NCI-H2029 (cell line): ENCODE data around the gene ARHGDIB.

Experiments
- DNase-seq: peaks from one replicate; lab custom pipeline; 2025; lab: John Stamatoyannopoulos, UW

The ARHGDIB gene

DNA sequence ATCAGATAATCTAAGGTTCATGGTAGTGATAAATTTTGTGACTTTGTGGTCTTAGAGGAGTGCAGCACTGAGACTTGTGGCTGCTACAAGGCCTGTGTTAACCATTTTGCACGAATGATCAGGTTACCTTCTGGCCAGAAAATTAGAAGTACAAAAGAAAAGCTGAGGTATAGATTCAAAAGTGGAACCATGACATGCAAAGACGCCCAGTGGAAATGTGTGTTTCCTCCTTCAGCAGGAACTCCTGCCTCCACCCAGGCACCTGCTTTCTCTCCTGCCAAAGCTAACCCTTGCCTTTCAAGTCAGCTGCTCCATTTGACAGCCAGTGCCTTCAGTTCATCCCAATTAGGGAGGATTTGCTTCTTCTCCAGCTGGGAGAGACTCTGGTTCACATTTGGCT is 21.6 kb upstream of the ARHGDIB start:
- DNase-seq = no peak

DNA sequence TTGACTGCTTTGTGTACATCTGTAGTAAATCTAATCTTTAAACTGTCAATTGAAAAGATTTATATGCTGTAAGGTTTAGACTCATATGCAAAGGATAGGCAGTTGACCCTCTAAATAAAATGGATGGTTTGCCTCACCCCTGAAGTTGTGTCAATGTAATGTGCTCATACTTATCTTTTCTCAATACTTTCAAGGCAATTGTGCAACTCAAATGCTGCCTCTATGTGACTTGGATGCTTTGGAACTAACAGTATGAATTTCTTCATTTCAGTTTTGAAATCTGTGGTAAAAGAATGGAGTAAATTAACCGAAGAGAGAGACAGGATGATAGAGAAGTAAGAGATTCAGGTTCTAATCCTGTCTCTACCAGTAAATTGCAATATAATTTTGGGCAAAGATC is 21.2 kb upstream of the ARHGDIB start:
- no peak for DNase-seq

DNA sequence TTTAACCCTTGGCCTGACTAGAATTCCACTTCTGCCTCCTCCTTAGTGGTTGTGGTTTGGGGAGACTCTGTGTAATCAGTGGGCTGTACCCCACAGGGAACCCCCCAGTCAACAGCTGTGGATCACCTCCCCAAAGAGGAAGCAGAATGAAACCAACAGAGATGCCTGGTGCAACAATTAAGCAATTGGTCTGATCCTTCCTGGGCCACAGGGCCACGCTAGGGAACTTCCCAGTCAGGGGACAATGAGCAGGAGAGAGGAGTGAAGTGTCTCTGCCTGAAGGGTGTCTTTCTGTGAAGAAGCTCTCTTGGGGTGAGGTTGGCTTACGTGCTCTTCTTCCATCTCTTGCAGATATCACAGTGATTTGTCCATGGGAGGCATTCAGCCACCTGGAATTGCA is 19.6 kb upstream of the ARHGDIB start:
- DNase-seq = no peak

DNA sequence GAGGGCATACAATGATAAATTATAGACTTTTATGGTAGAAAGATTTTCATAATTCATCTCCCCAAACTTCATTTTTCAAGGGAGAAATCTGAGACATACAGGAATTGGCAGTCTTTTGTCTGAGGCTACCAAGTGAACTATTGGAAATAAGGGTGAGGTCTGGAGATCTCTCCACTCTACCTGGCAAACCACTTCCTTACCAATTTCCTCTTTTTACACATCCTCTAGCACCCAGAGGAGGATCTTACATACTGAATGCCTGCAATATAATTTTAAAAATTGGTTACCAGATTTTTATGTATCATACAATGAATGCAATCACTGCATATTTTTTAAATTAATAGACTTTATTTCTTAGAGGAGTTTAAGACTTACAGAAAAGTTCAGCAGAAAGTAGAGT is 18.1 kb upstream of the ARHGDIB start:
- DNase-seq = no peak

DNA sequence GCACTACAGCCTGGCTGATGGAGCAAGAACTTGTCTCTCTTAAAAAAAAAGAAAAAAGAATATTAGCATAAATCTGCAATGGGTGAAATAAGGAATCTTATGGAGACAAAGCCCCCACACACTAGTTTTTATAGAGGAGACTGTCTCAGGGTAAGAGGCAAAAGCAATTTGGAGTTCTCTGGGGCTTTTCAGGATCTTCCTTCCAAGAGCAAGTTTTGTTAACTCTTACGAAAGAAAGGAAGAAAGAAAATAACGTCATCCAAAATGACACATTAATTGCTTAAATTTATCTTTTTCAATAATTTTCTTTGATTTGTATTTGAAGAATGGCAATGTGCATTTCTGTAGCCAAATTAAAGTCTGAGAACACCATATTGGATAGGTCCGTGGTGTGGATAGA is 15.3 kb upstream of the ARHGDIB start:
- no peak for DNase-seq

DNA sequence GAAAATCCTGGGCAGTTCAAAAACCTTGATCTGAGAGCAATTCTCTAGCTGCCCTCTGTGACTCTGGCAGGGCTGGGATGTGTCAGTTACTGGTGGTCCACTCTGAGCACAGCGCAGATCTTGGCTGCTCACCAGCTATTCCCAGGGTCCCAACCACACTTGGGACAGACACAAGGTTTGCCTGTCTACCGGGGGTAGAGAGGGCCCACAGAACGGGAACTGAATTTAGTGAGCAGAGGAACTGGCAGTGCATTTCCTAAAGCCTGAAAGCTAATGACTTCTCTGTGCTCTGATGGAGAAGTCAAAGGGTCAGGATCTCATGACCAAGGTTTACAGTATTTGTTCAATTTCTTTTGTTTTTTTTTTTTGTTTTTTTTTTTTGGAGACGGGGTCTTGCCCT is 14.1 kb upstream of the ARHGDIB start:
- no peak for DNase-seq

DNA sequence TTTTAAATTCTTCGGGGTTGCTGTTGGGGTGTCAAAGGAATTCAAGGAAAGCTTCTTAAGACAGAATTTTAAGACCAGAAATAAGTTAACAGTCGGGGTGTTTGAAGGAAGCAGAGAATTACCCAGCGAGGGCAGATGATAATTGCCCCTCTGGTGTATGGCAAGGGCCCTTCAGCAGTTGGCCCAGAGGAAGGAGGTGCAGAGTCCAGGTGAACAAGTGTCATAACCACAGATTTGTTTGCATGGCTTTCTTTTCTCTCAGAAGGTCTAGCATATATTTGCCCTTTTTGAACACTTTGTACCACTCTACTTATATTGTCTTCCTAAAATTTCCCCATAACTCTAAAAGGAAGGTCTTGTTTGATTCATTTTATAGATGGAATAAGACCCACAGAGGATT is 13.2 kb upstream of the ARHGDIB start:
- no peak for DNase-seq

DNA sequence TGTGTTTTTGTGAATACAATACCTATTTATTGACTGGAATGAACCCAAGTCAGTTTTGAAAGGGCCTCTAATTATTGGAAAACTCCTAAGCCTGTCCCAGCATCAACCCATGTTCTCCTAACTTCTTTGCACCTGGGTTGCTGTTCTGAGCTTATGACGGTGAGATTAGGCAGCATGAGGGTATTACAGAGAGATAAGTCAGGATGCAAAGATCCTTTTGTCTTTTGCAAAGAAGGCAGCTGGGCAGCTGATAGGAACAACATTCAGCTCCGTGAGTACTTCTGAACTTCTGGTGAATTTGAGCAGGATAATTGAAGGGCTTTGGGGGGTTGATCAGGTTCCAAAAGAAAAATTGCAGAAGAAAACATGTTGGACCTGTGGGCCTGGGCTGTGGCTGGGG is 11.4 kb upstream of the ARHGDIB start, which contains the start of gene PDE6H:
Gene PDE6H, plus strand, starts transcription at position 227 of the 400 bp plus-strand sequence. CDS start 4,971 bp downstream, outside the sequence.
- DNase-seq = no peak

DNA sequence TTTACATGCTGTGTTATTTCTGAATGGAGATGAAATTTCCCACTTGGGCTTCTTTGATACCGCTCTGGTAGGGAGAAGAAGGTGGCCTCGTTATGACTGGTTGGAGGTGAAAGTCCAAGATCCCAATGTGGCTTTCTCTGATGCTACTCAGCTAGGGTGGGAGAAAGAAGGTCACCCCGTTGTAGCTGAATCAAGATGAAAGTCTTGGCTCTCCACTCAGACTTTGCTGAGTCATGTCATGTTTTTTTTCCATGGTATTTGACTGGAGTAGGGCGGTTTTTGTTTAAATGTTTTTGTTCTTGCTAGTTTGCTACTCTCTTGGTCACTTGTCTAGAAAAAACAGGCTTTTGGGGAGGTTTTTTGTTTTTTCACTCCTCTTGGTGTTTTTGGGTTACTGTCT is 9.1 kb upstream of the ARHGDIB start:
- no peak for DNase-seq

DNA sequence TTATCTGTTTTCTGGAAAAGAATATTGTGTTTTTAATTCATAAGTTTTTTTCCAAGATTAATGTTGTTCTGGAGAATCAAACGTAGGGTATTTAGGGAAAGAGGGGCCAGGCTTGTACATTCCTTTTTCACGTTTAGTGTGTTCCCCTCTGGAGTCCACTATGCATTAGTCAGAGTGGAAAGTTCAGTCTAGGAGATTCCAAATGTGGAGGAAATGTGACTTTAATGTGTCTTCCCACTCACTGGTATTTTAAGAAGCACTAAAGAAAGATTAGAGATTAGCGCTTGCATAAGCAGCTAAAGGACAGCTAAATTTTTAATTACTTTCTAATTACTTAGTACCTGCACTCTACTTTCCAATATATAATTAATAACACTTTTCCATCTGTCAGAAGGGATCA is 7.1 kb upstream of the ARHGDIB start:
- no peak for DNase-seq

DNA sequence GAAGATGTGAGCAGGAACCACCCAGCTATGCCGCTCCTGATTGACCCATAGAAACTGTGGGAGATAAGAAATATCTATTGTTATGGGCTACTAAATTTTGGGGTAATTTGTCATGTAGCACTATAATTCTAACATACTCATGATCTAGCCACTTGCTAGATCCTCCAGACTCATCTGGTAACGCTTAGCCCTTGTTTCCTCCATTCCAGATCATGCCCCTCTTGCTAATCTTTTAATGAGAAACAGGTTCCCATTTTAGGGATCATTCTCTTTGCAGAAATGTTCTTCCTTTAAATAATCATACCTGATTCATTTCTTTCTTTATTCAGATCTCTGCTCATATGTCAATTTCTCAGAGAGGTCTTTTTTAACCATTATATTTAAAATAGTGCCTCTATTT is 3.8 kb upstream of the ARHGDIB start:
- no peak for DNase-seq

DNA sequence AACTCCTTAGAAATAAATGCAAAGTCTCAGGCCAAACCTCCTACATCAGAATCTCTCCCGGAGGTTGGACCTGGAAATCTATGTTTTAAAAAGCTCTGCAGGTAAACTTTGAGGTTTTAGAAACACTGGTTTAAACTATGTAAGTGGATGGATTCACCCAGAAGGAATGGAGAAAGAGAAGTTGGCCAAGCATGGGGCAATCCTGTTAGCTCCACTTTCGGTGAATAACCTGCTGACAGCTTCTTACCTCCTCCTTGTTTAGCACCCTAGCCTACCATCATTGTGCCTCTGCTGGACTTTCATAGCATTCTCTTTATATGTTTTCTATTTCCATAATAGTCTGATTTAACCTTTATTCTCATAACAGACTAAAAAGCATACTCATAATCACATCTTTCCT is 3.0 kb upstream of the ARHGDIB start:
- DNase-seq = no peak

DNA sequence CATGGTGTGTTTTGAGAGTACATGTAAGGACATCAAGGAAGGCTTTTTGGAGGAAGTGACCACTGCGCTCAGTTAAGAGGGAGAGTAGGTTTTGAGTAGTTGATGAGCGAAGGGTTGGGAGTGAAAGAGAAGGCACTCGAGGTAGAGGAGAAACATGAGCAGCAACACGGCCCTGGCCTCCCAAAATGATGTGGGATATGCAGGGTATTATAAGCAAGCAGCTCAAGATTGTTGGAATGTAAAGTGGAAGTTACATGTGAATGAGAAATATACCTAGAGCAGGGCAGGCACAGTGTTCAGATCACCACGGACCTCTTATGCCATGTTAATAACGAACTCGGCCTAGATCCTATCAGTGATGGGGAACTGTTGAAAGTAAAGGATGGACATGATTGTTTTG is 2.1 kb upstream of the ARHGDIB start:
- no peak for DNase-seq

DNA sequence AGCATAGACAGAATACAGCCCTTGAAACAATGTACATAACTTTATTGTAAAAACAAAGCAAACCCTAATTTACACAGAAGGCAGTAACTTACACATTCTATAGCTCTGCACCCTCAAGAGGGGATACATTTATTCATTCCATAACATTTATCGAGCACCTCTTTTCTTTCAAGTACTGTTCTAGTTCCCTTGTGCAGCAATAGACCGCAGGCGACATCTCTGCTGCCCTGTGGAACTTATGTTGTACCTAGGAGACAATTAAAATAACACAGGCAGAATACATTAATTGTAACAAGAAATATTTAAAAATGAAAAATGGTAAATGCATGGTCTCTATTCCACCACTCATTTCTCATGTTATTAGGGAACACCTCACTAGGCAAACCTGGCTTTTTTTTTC is 1.4 kb upstream of the ARHGDIB start:
- DNase-seq = no peak

DNA sequence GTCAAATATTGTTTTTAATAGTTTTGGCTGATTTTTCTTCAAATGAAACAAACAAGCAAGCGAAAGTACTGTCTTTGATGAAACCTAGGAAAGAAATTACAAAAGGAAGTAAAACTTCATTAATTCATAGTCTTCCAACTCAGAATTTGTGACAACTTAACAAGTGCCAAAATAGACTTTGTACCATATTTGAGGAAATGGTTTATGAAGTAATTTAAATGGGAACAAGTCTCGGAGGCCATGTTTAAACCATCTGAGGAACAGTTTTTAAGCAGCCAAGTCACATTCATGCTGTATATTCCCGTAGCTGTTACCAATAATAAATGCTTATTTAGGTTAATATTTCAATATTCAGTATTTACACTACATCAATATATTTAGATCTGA is 745 bp upstream of the ARHGDIB start:
- DNase-seq = no peak

DNA sequence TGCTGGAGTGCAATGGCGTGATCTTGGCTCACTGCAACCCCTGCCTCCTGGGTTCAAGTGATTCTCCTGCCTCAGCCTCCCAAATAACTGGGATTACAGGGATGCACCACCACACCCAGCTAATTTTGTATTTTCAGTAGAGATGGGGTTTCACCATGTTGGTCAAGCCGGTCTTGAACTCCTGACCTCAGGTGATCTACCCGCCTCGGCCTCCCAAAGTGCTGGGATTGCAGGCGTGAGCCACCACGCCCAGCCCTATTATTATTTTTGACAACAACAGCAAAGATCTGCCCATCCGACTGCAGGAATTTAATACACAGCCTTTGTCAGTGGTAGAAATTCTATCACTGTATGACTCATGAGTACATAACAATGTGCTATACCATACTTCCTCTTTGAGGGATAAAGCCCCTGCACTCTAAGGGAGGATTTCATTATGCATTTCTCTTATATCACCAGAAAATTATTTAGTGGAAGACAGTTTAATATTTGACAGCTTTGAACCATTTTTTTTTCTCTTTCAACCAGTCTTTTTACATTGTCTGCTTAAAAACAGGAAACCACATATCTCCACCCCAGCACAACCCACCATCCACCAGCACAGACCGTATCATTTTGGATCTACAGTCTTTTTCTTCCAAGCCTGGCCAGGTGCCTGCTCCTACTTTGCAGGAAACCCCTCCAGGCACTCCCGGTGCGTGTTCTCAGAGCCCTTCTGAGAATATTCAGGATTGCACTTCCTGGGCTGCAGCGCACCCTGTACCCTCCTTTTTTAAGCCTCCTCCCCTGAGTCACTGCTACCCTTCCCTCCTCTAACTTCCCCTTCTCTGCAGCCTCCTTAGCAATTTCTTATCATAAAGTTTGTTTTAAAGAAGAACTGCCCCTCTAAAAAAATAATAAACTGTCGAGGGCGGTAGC is 594 bp downstream of the ARHGDIB start:
- no peak for DNase-seq

DNA sequence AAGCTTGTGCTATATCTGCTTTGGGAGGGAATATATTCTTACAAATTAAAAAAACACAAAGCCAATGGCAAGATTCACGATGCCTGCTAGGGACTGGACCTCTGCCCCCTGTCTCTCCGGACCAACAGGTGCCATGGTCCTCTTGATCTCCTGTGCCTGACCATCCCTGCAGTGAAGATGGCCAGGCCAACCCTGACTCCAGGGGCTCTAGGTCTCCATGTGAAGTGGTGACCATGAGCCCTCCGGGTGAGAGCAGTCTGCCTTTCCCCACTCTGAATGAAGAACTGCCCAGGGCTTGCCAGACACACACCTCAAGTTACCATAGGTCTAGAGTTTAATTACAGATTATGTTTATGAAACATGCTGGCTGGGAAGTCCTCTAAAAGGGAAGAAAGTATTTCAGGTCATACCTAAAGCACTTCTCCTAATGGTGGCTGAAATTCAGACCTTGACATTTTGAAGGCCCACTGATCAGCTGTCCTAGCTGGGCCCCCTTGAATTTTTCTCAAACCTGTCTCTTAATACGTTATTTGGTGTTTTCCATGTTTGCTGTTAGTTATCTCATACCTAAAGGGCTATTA is 1.4 kb downstream of the ARHGDIB start:
- DNase-seq = no peak

DNA sequence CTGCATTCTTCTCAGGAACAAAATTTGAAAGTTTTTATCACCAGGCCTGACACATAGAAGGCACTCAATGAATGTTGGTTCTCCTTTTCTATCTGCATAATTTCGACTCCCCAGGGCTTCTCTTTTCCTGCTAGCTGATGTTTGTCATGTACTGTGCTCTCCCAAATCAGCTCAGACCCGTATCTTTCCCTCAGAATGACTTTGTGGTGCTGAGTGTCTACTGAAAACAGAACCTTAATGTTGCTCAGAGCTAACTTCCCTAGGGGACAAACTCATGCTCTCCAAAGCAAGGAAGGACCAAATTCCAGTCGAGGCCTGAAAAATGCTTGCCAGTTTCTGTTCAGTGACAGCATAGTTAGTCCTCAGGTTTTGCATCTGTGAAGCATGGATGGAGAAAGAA is 1.9 kb downstream of the ARHGDIB start:
- DNase-seq = no peak

DNA sequence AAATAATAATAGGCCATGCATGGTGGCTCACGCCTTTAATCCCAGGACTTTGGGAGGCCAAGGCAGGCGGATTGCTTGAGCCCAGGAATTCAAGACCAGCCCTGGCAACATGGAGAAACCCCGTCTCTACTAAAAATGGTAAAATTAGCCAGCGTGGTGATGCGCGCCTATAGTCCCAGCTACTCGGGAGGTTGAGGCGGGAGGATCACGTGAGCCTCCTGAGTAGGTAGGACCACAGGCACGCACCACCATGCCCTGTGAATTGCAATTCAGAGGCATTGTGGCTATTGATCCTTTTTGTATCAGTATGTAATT is 2.3 kb downstream of the ARHGDIB start:
- DNase-seq = no peak

DNA sequence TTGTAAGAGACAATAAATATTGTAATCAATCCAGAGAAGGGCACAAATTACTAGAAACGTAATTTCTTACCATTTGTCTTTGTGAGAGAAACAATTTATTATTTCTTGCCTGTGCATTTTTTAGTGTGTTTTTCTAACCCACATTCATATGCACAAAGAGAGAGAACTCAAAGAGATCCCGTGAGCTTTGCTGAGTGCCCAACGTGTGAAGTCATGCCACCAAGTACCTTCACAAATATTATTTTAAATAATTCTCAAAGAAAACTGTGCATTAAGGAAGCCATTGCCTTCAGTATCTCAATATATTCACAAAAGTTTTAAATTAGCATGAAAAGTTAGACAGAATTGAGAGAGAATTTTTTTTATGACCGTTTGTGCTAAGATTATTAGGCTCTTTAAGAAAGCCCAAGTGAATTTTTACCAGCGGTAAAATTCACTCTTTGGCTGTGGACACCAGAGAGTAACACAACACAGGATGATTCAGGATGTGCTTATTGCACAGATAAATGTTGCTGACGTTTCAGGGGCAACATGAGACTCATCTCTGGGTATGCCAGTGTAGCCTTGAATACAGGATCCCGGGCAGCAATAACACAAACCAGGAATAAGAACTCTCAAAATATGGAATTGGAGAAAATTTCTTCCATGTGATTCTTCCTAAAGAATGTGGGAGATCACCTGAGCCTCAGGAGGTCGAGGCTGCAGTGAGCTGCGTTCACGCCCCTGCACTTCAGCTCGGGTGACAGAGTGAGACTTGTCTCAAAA is 2.9 kb downstream of the ARHGDIB start:
- no peak for DNase-seq

DNA sequence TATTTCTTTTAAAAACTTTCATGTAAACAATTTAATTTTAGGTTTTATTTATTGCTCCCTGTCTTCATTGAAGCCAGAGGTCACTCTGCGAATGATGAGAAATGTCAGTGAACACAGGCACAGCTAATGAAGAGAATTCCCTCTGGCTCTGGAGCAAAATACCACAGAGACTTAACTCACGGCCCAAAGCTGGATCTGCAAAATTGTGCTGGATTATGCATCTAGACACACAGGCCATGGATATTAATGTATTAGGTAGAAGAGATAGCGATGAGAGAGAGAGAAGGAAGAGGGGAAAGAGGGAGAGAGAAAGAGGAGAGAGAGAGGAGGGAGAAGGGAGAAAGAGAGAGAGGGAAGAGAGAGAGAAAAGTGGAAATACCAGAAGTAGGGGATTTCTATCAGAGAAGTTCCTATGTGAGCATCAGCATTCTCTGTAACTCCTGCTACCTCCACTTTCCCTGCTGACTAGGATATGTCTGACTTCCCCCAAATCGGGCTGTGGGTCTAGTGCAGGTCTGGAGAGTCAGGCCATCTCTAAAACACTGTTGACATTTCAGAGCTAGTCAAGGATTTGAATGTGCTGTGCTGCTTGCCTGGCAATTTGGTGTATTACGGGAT is 3.7 kb downstream of the ARHGDIB start:
- DNase-seq = no peak

DNA sequence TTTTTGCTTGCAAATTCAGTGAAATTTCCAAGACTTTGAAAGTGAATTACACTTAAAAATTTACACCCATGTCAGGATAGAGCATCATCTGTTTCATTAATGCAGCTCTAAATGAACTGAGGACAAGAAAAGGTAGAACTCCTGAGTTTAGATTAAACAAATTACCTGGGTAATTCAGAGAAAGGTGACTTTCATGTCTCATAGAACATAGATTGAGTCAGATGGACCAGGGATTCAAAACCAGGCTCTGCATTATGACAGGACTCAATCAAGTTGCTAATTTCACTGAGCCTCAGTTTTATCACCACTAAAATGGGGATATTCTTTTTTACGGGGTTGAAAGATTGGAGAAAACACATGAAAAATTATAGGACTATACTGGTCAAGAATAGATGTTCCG is 4.5 kb downstream of the ARHGDIB start:
- no peak for DNase-seq
